Left renal pelvis (tissue), 4 donors: ENCODE data around the gene PRSS36. TPM values are rescaled to one million over a fixed set of nuclear protein-coding genes. Genes with fewer than 3 reads are reported as not detected.
"Not testable (repeated sequence)": the region's sequence is repeated elsewhere in the genome, so short reads cannot be mapped to it uniquely, and the experiment has no call there.

Experiments
- DNase-seq, 4 donors: peaks; one replicate each; pipeline ENCODE4 v3.0.0-alpha.2; 2013; ENCODE audit warnings: low read depth in 4 of 4, low spot score in 3 of 4
- polyA plus RNA-seq, 4 donors: library from polyadenylated mRNA; unstranded; fragments of 120-200 nt; gene quantifications; one replicate each; pipeline ENCODE4 v1.2.1, GENCODE V29; 2013; ENCODE audit not compliant: insufficient read length in 4 of 4

Gene PRSS36
- polyA plus RNA-seq, 4 donors, result 0.73 to 2.4 (median 1.5) TPM

GRCh38 chr16:31184888-31185287, 35.0 kb upstream of the PRSS36 start:
- no peak for DNase-seq

DNA sequence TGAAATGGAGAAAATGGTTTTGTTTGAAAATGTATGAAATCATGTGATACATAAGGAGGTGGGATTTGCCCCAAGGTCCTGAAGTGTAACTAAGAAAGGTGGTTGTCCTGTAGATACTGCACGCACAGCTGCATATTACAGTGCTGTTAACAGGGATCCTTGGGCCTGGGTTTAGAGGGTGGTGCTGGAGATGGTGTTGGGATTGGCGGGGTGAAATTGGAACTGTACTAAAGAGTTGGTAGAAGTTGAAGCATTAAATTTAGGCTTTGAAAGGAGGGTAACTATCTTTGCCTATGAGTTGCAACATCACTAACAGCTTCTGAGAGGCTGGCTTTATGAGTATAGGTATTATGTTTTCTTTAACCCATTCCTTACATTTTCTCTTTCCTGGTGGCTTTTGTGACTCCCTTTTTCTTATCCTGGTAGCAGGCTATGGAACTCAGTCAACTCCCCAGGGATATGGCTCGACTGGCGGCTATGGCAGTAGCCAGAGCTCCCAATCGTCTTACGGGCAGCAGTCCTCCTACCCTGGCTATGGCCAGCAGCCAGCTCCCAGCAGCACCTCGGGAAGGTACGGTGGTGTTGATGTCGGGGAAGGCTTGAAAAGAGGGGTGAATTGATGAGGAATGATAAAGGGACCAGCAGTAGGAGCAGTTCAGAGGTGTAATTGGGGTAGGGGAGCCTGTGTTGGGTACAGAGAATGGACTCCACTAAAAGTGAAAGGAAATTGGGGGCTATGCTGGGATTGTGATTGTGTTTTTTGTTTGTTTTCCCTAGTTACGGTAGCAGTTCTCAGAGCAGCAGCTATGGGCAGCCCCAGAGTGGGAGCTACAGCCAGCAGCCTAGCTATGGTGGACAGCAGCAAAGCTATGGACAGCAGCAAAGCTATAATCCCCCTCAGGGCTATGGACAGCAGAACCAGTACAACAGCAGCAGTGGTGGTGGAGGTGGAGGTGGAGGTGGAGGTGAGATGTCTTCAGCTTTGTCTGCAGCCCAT, 33.9 kb upstream of the PRSS36 start:
- no peak for DNase-seq

DNA sequence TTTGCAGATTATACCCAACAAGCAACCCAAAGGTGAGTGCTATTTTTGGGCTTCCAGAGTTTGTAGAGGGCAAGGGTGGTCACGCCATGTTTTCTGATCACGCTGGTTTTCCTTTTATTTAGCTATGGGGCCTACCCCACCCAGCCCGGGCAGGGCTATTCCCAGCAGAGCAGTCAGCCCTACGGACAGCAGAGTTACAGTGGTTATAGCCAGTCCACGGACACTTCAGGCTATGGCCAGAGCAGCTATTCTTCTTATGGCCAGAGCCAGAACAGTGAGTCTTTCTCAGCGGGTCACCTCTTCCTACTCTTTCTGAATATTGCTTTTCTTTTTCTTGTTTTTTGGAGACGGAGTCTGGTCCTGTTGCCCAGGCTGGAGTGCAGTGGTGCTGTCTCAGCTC, 32.5 kb upstream of the PRSS36 start:
- no peak for DNase-seq

GRCh38 chr16:31181102-31181830, 31.4 kb upstream of the PRSS36 start:
- no peak for DNase-seq

DNA sequence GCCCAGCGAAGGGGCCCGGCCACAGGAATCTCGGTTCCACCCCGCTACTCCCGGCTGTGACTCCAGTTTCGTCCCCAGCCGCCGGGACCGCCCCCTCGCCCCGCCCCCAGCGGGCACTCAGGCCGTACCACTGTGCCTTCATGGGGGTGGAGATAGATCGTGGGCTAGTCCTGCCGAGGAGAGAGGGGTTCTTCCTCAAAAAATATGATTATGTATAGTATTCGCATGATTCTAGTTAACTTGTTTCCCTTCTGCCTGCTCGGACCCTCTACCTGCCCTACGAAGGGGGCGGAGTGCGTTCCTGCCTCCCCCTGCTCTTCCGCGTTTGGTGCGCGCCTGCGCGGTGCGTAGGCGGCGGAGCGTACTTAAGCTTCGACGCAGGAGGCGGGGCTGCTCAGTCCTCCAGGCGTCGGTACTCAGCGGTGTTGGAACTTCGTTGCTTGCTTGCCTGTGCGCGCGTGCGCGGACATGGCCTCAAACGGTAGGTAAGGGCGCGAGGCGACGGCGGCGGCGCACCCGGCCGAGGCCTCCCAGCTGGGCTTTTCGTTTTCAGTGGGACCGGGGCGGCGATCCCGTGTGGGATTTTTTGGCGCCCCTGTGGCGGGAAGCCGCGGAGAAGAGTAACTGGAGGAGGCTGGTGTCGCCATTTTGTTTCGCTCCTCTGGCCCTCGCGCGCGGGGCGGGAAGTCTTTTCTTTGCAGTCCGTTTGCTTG, 30.0 kb upstream of the PRSS36 start, which contains the start of gene FUS:
Gene FUS, plus strand, starts transcription at position 393 of the 713 bp plus-strand sequence. Its CDS starts 76 bp downstream, at position 469.
- peak; percentile 87 to 91 (median 88) for DNase-seq

- no peak for DNase-seq
These were observed 29.4 kb upstream of the PRSS36 start for GRCh38 chr16:31179219-31179746.

GRCh38 chr16:31177136-31177535, 27.3 kb upstream of the PRSS36 start:
- no peak for DNase-seq

- not testable (repeated sequence) for DNase-seq
These were observed 20.2 kb upstream of the PRSS36 start for GRCh38 chr16:31170048-31170447.

GRCh38 chr16:31168848-31169247, 19.0 kb upstream of the PRSS36 start:
- DNase-seq, result no peak

GRCh38 chr16:31167315-31167714, 17.4 kb upstream of the PRSS36 start:
- DNase-seq, result no peak

GRCh38 chr16:31157136-31157535, 7.3 kb upstream of the PRSS36 start:
- DNase-seq, result no peak

GRCh38 chr16:31150976-31151375, 1.1 kb upstream of the PRSS36 start:
- not testable (repeated sequence) for DNase-seq

GRCh38 chr16:31149332-31149731, 534 bp downstream of the PRSS36 start:
- DNase-seq, result no peak

- no peak for DNase-seq
These were observed 970 bp downstream of the PRSS36 start for GRCh38 chr16:31148896-31149295.

DNA sequence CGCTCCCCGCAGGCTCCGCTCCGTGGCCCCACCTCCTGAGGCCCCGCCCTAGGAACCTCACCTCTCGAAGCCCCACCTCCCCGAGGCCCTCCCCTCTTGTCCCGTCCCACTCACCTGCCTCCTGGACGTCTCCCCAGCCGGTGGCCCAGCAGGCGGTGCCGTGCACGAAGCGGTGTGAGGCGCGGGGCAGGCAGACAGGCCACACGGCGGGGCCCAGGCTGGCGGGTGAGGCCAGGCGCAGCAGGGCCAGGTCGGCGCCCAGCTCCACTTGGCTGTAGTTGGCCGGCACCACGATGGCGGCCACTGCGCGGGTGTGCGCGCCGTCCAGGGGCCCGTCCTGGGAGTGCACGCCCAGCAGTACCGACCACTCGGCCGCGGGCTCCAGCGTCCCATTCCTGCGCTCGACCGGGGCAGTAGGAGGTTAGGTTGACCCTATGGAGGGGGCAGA, 1.6 kb downstream of the PRSS36 start:
- no peak for DNase-seq

DNA sequence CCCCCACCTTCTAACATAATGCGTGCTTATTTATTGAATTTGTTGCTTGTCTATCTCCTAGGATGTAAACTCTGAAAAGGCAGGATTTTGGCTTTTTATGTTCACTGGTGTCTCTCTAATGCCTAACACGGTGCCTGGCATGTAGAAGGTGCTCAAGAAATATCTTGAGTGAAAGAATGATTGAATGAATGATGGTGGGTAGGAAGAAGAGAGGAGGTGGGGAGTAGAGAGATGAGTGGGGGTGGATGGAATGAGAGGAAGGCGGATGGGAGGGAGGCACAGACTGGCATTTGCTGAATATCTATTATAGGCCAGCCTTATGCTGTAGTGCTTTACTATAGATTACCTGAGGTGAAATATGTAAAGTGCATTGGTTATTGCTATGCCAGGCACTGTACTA, 2.3 kb downstream of the PRSS36 start:
- no peak for DNase-seq

- no peak for DNase-seq
These were observed 4.4 kb downstream of the PRSS36 start for GRCh38 chr16:31145398-31145990.

GRCh38 chr16:31144418-31144817, 5.4 kb downstream of the PRSS36 start:
- DNase-seq, result not testable (repeated sequence)

- no peak for DNase-seq
These were observed 6.1 kb downstream of the PRSS36 start for GRCh38 chr16:31143694-31144148.
